Kidney (tissue), 11 donors: ENCODE measurements around the gene C12orf75. TPM values are rescaled to one million over a fixed set of nuclear protein-coding genes. Genes with fewer than 3 reads are reported as not detected.
"Not testable (repeated sequence)": the region's sequence is repeated elsewhere in the genome, so short reads cannot be mapped to it uniquely, and the experiment has no call there.

Experiments
- DNase-seq, 5 donors: peaks; one replicate each; pipeline ENCODE4 v3.0.0-alpha.2; 2013 to 2020
- FAIRE-seq: peaks from 2 replicates; lab custom pipeline; 2012; peaks lifted over from hg19 to GRCh38; lab: Jason Lieb, UNC
- H3K27ac ChIP-seq, 2 donors: one replicate each; pipeline ENCODE4 v1.7.0; 2013; ENCODE audit warnings: low read depth in 2 of 2, low read length in 2 of 2, inconsistent platforms in 1 of 2
- H3K27me3 ChIP-seq: one replicate; pipeline ENCODE4 v1.7.1; 2013; ENCODE audit warnings: low read length, inconsistent platforms; ENCODE audit not compliant: control insufficient read depth, insufficient read depth
- H3K36me3 ChIP-seq, 3 donors: one replicate each; pipeline versions ENCODE4 v1.7.0 to v1.7.1; 2013; ENCODE audit warnings: low read length in 3 of 3, control low read depth in 1 of 3, inconsistent platforms in 1 of 3; ENCODE audit not compliant: insufficient read depth in 3 of 3, control insufficient read depth in 2 of 3
- H3K4me1 ChIP-seq, 3 donors: one replicate each; pipeline versions ENCODE4 v1.7.0 to v1.7.1; 2013; ENCODE audit warnings: low read length in 3 of 3, inconsistent platforms in 1 of 3, low read depth in 1 of 3; ENCODE audit not compliant: control insufficient read depth in 2 of 3, insufficient read depth in 2 of 3
- H3K4me3 ChIP-seq, 3 donors: one replicate each; pipeline versions ENCODE4 v1.7.0 to v1.8.1; 2013; ENCODE audit warnings: low read length in 3 of 3, control low read depth in 1 of 3, inconsistent platforms in 1 of 3
- H3K9ac ChIP-seq, 3 donors: one replicate each; pipeline versions ENCODE4 v1.7.0 to v1.7.1; 2013; ENCODE audit warnings: low read length in 3 of 3, control low read depth in 1 of 3, inconsistent platforms in 1 of 3
- H3K9me3 ChIP-seq, 3 donors: one replicate each; pipeline versions ENCODE4 v1.7.0 to v1.7.1; 2013; ENCODE audit warnings: low read length in 3 of 3, control low read depth in 1 of 3, inconsistent platforms in 1 of 3; ENCODE audit not compliant: control insufficient read depth in 2 of 3, insufficient read depth in 1 of 3
- intact Hi-C: fragments of 100-400 bp; cut with DNase I; formaldehyde crosslinking; loops from one replicate; pipeline ENCODE4 v1.11.1; 2022
- polyA plus RNA-seq: library from polyadenylated mRNA; stranded (reverse); fragments of 350-450 nt; fragmentation: Illumina TruSeq; extraction: RNeasy Lipid Tissue Mini Kit (QIAGEN cat#74804); gene quantifications from one replicate; pipeline ENCODE4 v1.2.3, GENCODE V29; 2014; ENCODE audit warnings: low read depth, low replicate concordance; ENCODE audit not compliant: insufficient read depth
- total RNA-seq: library from RNA; stranded (reverse); fragmentation: NEBNext Ultra II Directional; extraction: Animal tissue kit (Norgen Biotek cat#: 25700); gene quantifications from one replicate; pipeline ENCODE4 v1.2.1, GENCODE V29; 2021
- donor health status: control.
- donor health status: control.
- donor health status: DM: yes; HTN: yes; CAD: no.
- donor health status: Normal renal cell carcinoma (clear cell type).

C12orf75 gene
- total and polyA plus RNA-seq, 2 donors from 2014 or later, result 107 to 127 TPM

DNA sequence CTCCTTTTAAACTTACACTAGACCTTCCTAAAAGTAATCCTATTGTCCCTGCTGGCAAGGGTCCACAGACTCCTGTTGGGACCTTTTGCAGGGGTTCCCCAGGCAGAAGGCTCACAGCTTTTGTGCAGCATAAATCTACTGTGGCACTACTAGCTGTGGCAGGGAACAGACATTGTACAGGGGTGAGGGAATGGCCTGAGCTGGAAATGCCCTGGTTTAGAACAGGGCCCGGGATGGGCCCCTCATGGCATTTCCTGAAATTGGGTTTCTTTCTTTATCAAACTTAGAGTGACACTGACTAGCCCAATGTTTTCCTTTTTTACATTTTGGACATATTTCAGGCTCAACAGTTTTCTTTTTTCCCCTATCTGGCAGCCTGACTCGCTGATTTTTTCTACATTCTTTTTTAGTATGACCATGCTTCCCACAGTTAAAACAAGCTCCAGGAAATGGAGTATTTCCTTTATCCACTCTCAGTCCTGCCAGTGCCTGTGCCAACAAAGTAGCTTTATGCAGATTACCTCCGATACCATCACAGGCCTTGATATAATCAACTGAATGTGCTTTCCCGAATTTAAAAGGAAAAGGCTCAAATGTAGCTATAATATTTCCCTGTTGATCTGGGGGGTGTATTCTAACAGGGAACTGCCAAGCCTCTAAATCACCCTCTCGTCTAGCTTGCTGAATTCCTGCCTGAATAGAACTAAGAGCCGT lies 22.7 kb upstream of the C12orf75 start:
- intact Hi-C loops, H3K9ac ChIP-seq, H3K4me1 ChIP-seq, H3K27ac ChIP-seq, DNase-seq, FAIRE-seq, H3K27me3 ChIP-seq, H3K9me3 ChIP-seq, H3K36me3 ChIP-seq, H3K4me3 ChIP-seq: not testable (repeated sequence)

DNA sequence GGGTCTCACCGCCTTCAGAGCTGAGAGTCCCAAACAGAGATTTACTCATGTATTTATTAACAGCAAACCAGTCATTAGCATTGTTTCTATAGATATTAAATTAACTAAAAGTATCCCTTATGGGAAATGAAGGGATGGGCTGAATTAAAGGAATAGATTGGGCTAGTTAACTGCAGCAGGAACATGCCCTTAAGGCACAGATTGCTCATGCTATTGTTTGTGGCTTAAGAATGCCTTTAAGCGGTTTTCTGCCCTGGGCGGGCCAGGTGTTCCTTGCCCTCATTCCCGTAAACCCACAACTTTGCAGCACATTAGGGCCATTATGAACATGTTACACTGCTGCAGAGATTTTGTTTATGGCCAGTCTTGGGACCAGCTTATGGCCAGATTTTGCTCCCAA lies 21.7 kb upstream of the C12orf75 start:
- H3K36me3 ChIP-seq, H3K27me3 ChIP-seq, H3K27ac ChIP-seq, H3K4me1 ChIP-seq, H3K9ac ChIP-seq, DNase-seq, intact Hi-C loops, H3K9me3 ChIP-seq, FAIRE-seq, H3K4me3 ChIP-seq: not testable (repeated sequence)

DNA sequence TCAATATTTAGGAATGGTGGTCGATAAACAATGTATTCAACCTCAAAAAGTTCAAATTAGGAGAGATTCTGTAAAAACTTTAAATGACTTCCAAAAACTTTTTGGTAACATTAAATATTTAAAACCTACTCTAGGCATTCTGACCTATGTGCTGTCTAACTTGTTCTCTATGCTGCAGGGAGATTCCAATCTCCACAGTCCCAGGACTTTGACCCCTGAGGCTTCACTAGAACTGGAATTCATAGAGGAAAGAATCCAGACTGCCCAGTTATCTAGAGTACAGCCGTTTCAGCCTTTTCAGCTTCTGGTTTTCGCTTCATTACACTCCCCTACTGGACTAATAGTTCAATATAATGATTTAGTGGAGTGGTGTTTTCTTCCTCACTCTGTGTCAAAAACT lies 21.1 kb upstream of the C12orf75 start:
- peak; percentile 13 for FAIRE-seq
- H3K9me3 ChIP-seq, result not testable (repeated sequence)

DNA sequence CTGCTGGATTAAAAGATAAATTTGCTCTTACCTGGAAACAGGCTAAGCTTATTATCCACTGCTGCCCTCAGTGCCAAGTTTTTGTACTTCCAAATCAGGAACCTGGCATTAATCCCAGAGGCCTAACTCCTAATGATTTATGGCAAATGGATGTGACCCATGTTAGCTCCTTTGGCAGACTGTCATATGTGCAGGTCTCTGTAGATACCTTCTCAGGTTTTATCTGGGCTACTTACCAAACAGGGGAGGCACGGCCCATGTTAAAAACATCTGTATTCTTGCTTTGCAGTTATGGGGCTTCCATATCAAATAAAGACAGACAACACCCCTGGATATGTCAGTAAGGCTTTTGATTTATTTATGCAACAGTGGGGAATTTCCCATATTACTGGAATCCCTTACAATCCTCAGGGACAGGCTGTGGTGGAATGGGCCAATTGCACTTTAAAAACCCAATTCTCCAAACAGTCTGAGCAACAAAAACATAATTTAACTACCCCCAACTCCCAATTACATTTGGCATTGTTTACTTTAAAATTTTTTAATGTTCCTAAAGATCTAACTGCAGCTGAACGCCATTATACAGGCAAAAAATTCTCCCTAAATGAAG lies 19.9 kb upstream of the C12orf75 start:
- FAIRE-seq, result not testable (repeated sequence)

More for the DNA sequence above, 21.1 kb upstream of the C12orf75 start:
- H3K27me3 ChIP-seq, H3K4me1 ChIP-seq, H3K9ac ChIP-seq, intact Hi-C loops, H3K4me3 ChIP-seq, DNase-seq, H3K36me3 ChIP-seq: not testable (repeated sequence)
- peak overlapping the region; percentile 54 to 60 for H3K27ac ChIP-seq

DNA sequence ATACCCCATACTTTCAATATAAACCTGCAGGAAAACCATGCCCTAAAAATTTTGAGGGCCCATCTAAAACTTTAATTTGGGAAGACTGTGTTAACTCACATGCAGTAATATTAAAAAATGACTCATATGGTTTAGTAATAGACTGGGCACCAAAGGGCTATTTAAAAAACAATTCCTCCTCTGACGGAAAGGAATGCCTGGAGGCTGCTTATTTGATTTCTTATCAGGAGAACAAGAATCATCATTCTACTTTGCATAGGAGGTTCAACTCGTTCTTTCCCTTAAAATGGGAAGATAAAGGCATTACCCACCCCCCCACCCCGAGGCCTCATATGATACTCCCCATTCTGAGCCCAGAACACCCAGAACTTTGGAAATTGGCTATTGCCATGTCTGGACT lies 18.6 kb upstream of the C12orf75 start:
- H3K27ac ChIP-seq, H3K9me3 ChIP-seq, H3K27me3 ChIP-seq, H3K36me3 ChIP-seq, FAIRE-seq, intact Hi-C loops, H3K9ac ChIP-seq, H3K4me3 ChIP-seq, DNase-seq: not testable (repeated sequence)
- peaks cover 0 to 13% (median 3%) of the 10 kb centered on the region in 3 donors for H3K4me1 ChIP-seq

More for the DNA sequence above, 19.9 kb upstream of the C12orf75 start:
- H3K36me3 ChIP-seq, H3K4me3 ChIP-seq, H3K9me3 ChIP-seq, DNase-seq, H3K9ac ChIP-seq, intact Hi-C loops, H3K27me3 ChIP-seq, H3K27ac ChIP-seq: not testable (repeated sequence)
- peaks cover 0 to 13% (median 3%) of the 10 kb centered on the region in 3 donors for H3K4me1 ChIP-seq

DNA sequence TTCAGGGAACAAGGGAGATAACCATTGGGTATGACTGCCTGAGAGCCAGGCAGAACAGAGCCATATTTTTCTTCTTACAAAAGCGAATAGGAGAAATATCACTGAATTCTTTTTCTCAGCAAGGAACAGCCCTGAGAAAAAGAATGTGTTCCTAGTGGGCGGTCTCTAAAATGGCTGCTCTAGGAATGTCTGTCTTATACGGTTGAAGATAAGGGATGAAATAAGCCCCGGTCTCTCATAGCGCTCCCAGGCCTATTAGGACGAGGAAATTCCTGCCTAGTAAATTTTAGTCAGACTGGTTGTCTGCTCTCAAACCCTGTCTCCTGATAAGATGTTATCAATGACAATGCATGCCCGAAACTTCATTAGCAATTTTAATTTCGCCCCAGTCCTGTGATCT lies 16.7 kb upstream of the C12orf75 start:
- DNase-seq, H3K36me3 ChIP-seq, H3K27me3 ChIP-seq, FAIRE-seq, H3K4me3 ChIP-seq, intact Hi-C loops, H3K9me3 ChIP-seq, H3K9ac ChIP-seq, H3K27ac ChIP-seq: not testable (repeated sequence)
- H3K4me1 ChIP-seq, result peaks cover 0 to 19% (median 13%) of the 10 kb centered on the region in 3 donors
